ENCODE data around the gene SUFU.

- TF ChIP-seq CTCF (conservative IDR thresholded peaks at IDR 0.05; ENCODE audit: low read depth, low read length) = no peak
- no peak for TF ChIP-seq EZH2phosphoT487 (IDR thresholded peaks at IDR 0.05; ENCODE audit: borderline replicate concordance, low read length)
- no peak for TF ChIP-seq EZH2 (IDR thresholded peaks at IDR 0.05; ENCODE audit: low read length, unreplicated experiment)
These were observed 43.0 kb downstream of the SUFU start for GRCh38 chr10:102546606-102547320.
